ENCODE results near the gene TTLL11. TPM values are rescaled to one million over a fixed set of nuclear protein-coding genes. Genes with fewer than 3 reads are reported as not detected.

TTLL11 gene
- total RNA-seq, 6 donors from 2014 or later: 6.8 to 18.9 (median 12.9) TPM

DNA sequence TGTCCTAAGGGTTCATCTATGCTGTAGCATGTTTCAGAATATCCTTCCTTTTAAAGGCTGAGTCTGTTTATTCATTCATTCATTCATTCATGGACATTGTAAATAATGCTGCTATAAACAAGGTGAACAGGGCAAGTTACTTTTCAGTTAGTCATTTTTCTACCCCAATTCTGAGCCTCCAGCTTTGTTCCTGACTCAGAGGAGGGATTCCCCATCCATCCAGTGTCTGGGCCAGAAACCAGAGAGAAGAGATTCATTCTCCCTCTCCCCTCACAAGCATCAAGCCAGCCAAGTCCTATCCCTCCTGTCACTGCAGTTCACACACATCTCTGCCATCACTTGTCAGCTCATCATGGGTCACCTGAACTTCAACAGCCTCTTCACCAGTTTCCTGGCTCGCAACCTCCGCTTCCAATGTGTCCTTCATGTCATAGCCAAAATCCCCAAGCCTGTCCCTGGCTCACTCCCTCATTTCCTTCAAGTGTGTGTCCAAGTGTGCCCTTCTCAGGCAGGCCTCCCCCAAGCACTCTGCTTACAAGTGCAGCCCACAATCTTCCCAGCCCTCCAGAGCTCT, 203.0 kb downstream of the TTLL11 start:
- TF ChIP-seq EP300 (IDR thresholded peaks at IDR 0.05) (no peak), POLR2AphosphoS5 (IDR thresholded peaks at IDR 0.05) (no peak), POLR2A (IDR thresholded peaks at IDR 0.05) (no peak)
- TF ChIP-seq, protein P1, sequence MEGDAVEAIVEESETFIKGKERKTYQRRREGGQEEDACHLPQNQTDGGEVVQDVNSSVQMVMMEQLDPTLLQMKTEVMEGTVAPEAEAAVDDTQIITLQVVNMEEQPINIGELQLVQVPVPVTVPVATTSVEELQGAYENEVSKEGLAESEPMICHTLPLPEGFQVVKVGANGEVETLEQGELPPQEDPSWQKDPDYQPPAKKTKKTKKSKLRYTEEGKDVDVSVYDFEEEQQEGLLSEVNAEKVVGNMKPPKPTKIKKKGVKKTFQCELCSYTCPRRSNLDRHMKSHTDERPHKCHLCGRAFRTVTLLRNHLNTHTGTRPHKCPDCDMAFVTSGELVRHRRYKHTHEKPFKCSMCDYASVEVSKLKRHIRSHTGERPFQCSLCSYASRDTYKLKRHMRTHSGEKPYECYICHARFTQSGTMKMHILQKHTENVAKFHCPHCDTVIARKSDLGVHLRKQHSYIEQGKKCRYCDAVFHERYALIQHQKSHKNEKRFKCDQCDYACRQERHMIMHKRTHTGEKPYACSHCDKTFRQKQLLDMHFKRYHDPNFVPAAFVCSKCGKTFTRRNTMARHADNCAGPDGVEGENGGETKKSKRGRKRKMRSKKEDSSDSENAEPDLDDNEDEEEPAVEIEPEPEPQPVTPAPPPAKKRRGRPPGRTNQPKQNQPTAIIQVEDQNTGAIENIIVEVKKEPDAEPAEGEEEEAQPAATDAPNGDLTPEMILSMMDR (IDR thresholded peaks at IDR 0.05): no peak
- H3K4me1 ChIP-seq: no peaks in the 10 kb centered on the region
- H3K4me3 ChIP-seq: no peak overlapping the region
- WGBS, 2 donors: 81 to 100% methylated on average over 2 of the region's 2 CpGs
- H3K27ac ChIP-seq: no peak overlapping the region
- no peak for DNase-seq
- H3K36me3 ChIP-seq: no peaks in the 10 kb centered on the region
- ATAC-seq (ENCODE audit: low FRiP score in 2 of 2): no peak
- no peaks in the 10 kb centered on the region for H3K27me3 ChIP-seq
- H3K9me3 ChIP-seq: no peaks in the 10 kb centered on the region

DNA sequence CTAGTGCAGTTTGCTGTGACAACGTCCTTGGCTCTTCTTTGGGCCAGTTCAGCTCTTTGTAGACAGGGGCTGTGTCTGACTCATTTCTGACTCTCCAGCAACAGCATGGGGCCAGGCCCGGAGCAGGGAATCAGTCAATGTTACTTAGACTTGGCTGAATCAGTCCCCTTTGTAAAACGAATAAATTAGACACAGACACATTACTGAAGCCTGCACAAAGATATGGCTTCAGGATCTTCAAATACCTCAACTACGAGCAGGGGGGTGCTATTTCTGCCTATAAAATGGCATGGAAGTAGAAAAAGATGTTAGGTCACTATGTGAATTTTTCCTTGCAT, 204.7 kb downstream of the TTLL11 start:
- WGBS, 2 donors: 81 to 83% methylated on average over 4 of the region's 4 CpGs
- Histone ChIP-seq H3K4me1 (no peaks in the 10 kb centered on the region), H3K27ac (no peak overlapping the region), H3K9me3 (no peaks in the 10 kb centered on the region), H3K27me3 (no peaks in the 10 kb centered on the region), H3K36me3 (no peaks in the 10 kb centered on the region), H3K4me3 (no peak overlapping the region)
- ATAC-seq (ENCODE audit: low FRiP score in 2 of 2) (peak in 1 of 2 donors; percentile 46), DNase-seq (no peak)
- TF ChIP-seq EP300 (IDR thresholded peaks at IDR 0.05) (no peak), POLR2AphosphoS5 (IDR thresholded peaks at IDR 0.05) (no peak), POLR2A (IDR thresholded peaks at IDR 0.05) (no peak)
- TF ChIP-seq, protein P1 (IDR thresholded peaks at IDR 0.05): no peak

DNA sequence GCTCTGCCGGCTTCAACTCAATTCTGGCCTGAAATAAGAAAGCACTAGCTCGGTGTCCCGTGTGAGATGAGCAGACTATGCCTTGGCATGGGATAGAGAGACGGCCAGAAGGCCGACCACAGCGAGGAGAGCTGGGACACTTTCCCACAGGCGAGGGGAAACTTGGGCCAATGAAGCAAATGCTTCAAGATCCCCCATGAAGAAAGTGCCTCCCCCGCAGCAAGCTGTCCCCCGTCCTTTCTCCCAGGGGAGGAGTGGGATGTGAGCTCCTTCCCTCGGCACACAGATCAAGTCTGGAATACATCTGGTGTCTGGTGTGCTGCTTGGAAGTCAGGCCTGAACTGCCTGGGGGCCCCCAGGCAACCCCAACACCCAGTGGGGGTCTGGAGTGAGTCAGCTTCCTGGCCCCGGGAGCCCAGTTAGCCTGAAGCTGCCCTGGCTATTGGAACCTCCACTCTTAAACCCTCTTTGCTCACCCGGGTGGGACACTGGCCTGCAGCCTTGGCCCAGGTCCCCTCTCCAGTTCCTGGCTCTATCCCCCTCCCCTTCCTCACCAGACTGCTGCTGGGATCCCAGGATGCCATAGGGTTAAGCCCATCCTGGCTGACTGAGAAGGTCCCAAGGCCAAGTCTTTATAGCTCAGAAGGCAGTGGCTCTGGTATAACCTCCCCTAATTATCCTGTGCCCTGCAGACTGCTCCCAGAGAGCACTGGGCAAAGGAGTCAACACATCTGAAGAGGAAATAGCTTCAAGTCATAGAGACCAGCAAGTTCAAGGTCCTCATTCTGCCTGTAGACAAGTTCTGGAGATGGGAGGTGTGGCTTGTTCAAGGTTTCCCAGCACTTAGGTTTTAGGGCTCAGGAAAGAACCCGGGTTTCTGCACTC, 205.3 kb downstream of the TTLL11 start:
- H3K27me3 ChIP-seq: no peaks in the 10 kb centered on the region
- no peaks in the 10 kb centered on the region for H3K36me3 ChIP-seq
- no peaks in the 10 kb centered on the region for H3K4me1 ChIP-seq
- no peaks in the 10 kb centered on the region for H3K9me3 ChIP-seq
- H3K27ac ChIP-seq: no peak overlapping the region
- TF ChIP-seq POLR2A (IDR thresholded peaks at IDR 0.05): no peak
- TF ChIP-seq, protein P1 (IDR thresholded peaks at IDR 0.05): no peak
- TF ChIP-seq POLR2AphosphoS5 (IDR thresholded peaks at IDR 0.05): no peak
- no peak for TF ChIP-seq EP300 (IDR thresholded peaks at IDR 0.05)
- ATAC-seq (ENCODE audit: low FRiP score in 2 of 2): peak in 1 of 2 donors; percentile 30
- H3K4me3 ChIP-seq: no peak overlapping the region
- 76 to 89% methylated on average over 11 to 13 of the region's 13 CpGs for WGBS, 2 donors
- no peak for DNase-seq

DNA sequence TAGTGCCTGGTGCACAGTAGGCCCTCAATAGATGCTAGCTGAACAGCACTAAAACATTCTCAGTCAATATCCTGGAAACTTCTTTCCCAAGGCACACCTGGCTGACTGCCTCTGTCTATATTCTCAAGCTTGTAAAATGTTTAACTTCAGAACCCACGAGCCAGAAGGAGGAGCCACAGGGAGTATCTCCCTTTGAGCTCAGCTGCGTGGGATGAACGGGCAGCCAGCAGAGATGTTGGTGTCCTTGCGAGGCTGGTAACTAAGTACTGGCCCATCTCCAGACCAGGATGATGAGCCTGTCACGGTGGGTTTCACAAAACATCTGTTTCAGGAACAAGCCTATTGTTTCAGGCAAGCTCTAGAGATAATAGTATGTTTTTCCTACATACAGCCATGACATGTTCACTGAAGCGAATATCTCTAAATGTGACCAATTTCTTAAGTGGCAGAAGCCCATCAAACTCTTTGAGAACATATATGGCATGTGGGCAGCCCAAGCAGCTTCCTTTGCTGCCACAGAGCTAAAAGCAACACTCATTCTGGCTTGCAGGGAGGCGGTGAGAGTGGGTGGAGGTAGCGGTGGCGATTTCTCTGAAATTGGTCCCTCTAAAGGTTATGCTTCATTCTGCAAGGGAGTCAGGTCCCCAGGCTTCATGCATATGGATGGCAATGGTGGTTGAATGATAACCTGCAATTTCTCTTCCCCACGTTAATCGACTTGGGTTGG, 206.2 kb downstream of the TTLL11 start:
- DNase-seq (no peak), ATAC-seq (ENCODE audit: low FRiP score in 2 of 2) (no peak)
- TF ChIP-seq, protein P1 (IDR thresholded peaks at IDR 0.05): no peak
- no peak for TF ChIP-seq POLR2A (IDR thresholded peaks at IDR 0.05)
- H3K36me3 ChIP-seq: no peaks in the 10 kb centered on the region
- no peaks in the 10 kb centered on the region for H3K27me3 ChIP-seq
- 85 to 91% methylated on average over 10 to 11 of the region's 11 CpGs for WGBS, 2 donors
- no peak overlapping the region for H3K4me3 ChIP-seq
- H3K4me1 ChIP-seq: no peaks in the 10 kb centered on the region
- no peak overlapping the region for H3K27ac ChIP-seq
- no peaks in the 10 kb centered on the region for H3K9me3 ChIP-seq

Measured in upper lobe of left lung (tissue), 6 donors.